BLaER1 treated with 17β-estradiol and CSF1 and Interleukin-3, amounts not matched to agents 10 nM and 100 nM (cell line): Measurements from ENCODE around the gene SON.

ENCODE experiments used
- H3K27ac ChIP-seq, 11 experiments: shearing (Covaris generic); formaldehyde crosslinking; 2 replicates each; pipeline ENCODE4 v1.8.1; 2022
- H3K27me3 ChIP-seq, 11 experiments: shearing (Covaris generic); formaldehyde crosslinking; 2 replicates each; pipeline ENCODE4 v1.8.1; 2022
- H3K36me3 ChIP-seq, 11 experiments: shearing (Covaris generic); formaldehyde crosslinking; 2 replicates each; pipeline ENCODE4 v1.8.1; 2022
- H3K4me1 ChIP-seq, 10 experiments: shearing (Covaris generic); formaldehyde crosslinking; 2 replicates each; pipeline ENCODE4 v1.8.1; 2022
- H3K4me2 ChIP-seq, 11 experiments: shearing (Covaris generic); formaldehyde crosslinking; 2 replicates each; pipeline ENCODE4 v1.8.1; 2022
- H3K4me3 ChIP-seq, 10 experiments: shearing (Covaris generic); formaldehyde crosslinking; 2 replicates each; pipeline ENCODE4 v1.8.1; 2022
- H3K9ac ChIP-seq, 11 experiments: shearing (Covaris generic); formaldehyde crosslinking; 2 replicates each; pipeline ENCODE4 v1.8.1; 2022
- H3K9me3 ChIP-seq, 11 experiments: shearing (Covaris generic); formaldehyde crosslinking; replicated peaks in 1 of 11; 2 replicates each; pipeline ENCODE4 v1.8.1; 2022
- H4K20me1 ChIP-seq, 11 experiments: shearing (Covaris generic); formaldehyde crosslinking; 2 replicates each; pipeline ENCODE4 v1.8.1; 2022
- Cebpa-rat ChIP-seq, 11 experiments: shearing (Covaris generic); IDR thresholded peaks; 2 replicates each; pipeline ENCODE4 v1.8.1; 2022

SON gene

GRCh38 chr21:33552093-33552998, 9.5 kb downstream of the SON start:
- H3K9me3 ChIP-seq = peaks cover 0 to 13% (median 0%) of the 10 kb centered on the region in 11 experiments; a peak in 3 of 22 replicates
- H4K20me1 ChIP-seq = peaks cover 98 to 100% (median 100%) of the 10 kb centered on the region in 11 experiments
- H3K36me3 ChIP-seq = peaks cover 97 to 100% (median 99%) of the 10 kb centered on the region in 11 experiments
- no peaks in the 10 kb centered on the region for H3K27me3 ChIP-seq
- no peak overlapping the region for H3K4me2 ChIP-seq
- 0 out of 20 replicates have a peak, but pooled peaks cover 0 to 9% (median 0%) of the 10 kb centered on the region in 10 experiments for H3K4me1 ChIP-seq
- H3K27ac ChIP-seq = no peak overlapping the region
- no peak for TF ChIP-seq Cebpa-rat (IDR thresholded peaks at IDR 0.05)
- H3K9ac ChIP-seq = no peak overlapping the region
- H3K4me3 ChIP-seq = no peak overlapping the region

DNA sequence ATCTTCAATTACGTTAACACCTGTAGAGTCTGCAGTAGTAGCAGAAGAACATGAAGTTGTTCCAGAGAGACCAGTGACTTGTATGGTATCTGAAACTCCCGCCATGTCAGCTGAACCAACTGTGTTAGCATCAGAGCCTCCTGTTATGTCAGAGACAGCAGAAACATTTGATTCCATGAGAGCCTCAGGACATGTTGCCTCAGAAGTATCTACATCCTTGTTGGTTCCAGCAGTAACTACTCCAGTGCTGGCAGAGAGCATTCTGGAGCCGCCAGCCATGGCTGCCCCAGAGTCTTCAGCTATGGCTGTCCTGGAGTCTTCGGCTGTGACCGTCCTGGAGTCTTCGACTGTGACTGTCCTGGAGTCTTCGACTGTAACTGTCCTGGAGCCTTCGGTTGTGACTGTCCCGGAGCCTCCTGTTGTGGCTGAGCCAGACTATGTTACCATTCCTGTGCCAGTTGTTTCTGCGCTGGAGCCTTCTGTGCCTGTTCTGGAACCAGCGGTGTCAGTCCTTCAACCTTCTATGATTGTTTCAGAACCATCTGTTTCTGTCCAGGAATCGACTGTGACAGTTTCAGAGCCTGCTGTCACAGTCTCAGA, 10.3 kb downstream of the SON start:
- peaks cover 0 to 13% (median 0%) of the 10 kb centered on the region in 11 experiments; a peak in 3 of 22 replicates for H3K9me3 ChIP-seq
- no peaks in the 10 kb centered on the region for H3K27me3 ChIP-seq
- H4K20me1 ChIP-seq = peaks cover 99 to 100% (median 100%) of the 10 kb centered on the region in 11 experiments
- H3K4me2 ChIP-seq = no peak overlapping the region
- peaks cover 97 to 100% (median 99%) of the 10 kb centered on the region in 11 experiments for H3K36me3 ChIP-seq
- no peak overlapping the region for H3K27ac ChIP-seq
- H3K4me1 ChIP-seq = 0 out of 20 replicates have a peak, but pooled peaks cover 0 to 9% (median 0%) of the 10 kb centered on the region in 10 experiments
- H3K4me3 ChIP-seq = no peak overlapping the region
- TF ChIP-seq Cebpa-rat (IDR thresholded peaks at IDR 0.05) = no peak
- H3K9ac ChIP-seq = no peak overlapping the region

GRCh38 chr21:33554236-33554981, 11.6 kb downstream of the SON start:
- TF ChIP-seq Cebpa-rat (IDR thresholded peaks at IDR 0.05) = no peak
- H3K27ac ChIP-seq = no peak overlapping the region
- H3K9ac ChIP-seq = no peak overlapping the region
- H3K9me3 ChIP-seq = peaks cover 0 to 13% (median 0%) of the 10 kb centered on the region in 11 experiments; a peak in 3 of 22 replicates
- no peak overlapping the region for H3K4me2 ChIP-seq
- no peaks in the 10 kb centered on the region for H3K27me3 ChIP-seq
- H4K20me1 ChIP-seq = peaks cover 100% of the 10 kb centered on the region in 11 experiments
- H3K4me3 ChIP-seq = no peak overlapping the region
- H3K36me3 ChIP-seq = peaks cover 99 to 100% (median 100%) of the 10 kb centered on the region in 11 experiments
- 0 out of 20 replicates have a peak, but pooled peaks cover 0 to 9% (median 0%) of the 10 kb centered on the region in 10 experiments for H3K4me1 ChIP-seq

DNA sequence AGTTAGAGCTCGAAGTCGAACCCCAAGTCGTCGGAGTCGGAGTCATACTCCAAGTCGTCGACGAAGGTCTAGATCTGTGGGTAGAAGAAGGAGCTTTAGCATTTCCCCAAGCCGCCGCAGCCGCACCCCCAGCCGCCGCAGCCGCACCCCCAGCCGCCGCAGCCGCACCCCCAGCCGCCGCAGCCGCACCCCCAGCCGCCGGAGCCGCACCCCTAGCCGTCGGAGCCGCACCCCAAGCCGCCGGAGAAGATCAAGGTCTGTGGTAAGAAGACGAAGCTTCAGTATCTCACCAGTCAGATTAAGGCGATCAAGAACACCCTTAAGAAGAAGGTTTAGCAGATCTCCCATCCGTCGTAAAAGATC, 12.1 kb downstream of the SON start:
- Histone ChIP-seq H3K36me3 (peaks cover 99 to 100% (median 100%) of the 10 kb centered on the region in 11 experiments), H4K20me1 (peaks cover 100% of the 10 kb centered on the region in 11 experiments), H3K27ac (no peak overlapping the region), H3K4me1 (0 out of 20 replicates have a peak, but pooled peaks cover 0 to 9% (median 0%) of the 10 kb centered on the region in 10 experiments), H3K9me3 (peaks cover 0 to 13% (median 0%) of the 10 kb centered on the region in 11 experiments; a peak in 3 of 22 replicates), H3K9ac (no peak overlapping the region), H3K4me2 (no peak overlapping the region), H3K27me3 (no peaks in the 10 kb centered on the region), H3K4me3 (no peak overlapping the region)
- no peak for TF ChIP-seq Cebpa-rat (IDR thresholded peaks at IDR 0.05)

DNA sequence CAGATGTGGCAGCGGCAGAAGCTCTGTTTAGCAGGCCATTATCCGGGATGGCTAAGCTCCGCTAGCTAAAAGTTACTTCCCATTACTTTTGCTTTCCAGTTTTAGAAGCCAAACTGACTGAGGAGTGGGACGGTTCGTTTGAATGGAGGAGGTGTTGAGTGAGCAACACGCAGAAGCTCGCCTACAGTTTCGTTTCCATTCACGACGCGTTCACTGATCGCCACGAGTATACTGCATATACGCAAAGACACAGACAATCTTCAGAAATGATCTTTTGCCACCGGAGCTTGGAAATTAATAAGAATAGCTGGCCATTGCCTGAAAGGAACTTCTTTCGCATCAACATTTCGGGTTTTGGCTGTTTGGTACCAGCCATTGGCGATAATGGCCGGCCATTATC, 14.6 kb downstream of the SON start:
- H3K4me1 ChIP-seq = 0 out of 20 replicates have a peak, but pooled peaks cover 0 to 9% (median 0%) of the 10 kb centered on the region in 10 experiments
- H3K4me3 ChIP-seq = no peak overlapping the region
- no peak for TF ChIP-seq Cebpa-rat (IDR thresholded peaks at IDR 0.05)
- peaks cover 95 to 100% (median 100%) of the 10 kb centered on the region in 11 experiments for H4K20me1 ChIP-seq
- H3K27me3 ChIP-seq = no peaks in the 10 kb centered on the region
- no peak overlapping the region for H3K4me2 ChIP-seq
- H3K27ac ChIP-seq = no peak overlapping the region
- H3K36me3 ChIP-seq = peaks cover 99 to 100% (median 100%) of the 10 kb centered on the region in 11 experiments
- H3K9me3 ChIP-seq = no peaks in the 10 kb centered on the region; a peak in 1 of 22 replicates
- no peak overlapping the region for H3K9ac ChIP-seq

DNA sequence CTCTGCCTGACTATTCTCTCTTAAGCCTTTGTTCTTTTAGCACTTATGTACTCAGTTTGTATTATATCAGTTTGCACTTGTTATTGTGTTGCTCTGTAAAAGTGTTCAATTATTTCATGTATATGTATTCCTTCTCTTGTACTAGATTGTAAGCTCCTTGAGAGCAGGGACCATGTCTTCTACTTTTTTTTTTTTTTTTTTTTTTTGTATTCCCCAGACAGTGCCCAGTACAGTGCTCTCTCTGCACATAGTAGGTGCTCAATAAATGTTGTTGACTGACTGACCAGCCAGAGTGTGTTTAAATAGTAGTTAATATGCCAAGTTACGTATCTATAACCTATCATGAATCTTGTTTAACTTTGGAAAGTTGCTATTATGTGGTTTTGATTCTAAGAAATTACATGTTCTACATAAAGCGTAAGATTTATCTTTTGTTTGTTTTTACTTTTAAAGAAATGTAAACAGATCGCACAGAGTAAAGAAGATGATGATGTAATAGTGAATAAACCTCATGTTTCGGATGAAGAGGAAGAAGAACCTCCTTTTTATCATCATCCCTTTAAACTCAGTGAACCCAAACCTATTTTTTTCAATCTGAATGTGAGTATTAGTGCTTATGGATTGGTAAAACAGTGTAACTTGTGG, 16.1 kb downstream of the SON start:
- peaks cover 97 to 100% (median 99%) of the 10 kb centered on the region in 11 experiments for H3K36me3 ChIP-seq
- no peaks in the 10 kb centered on the region for H3K9me3 ChIP-seq
- 0 out of 20 replicates have a peak, but pooled peaks cover 0 to 9% (median 0%) of the 10 kb centered on the region in 10 experiments for H3K4me1 ChIP-seq
- no peak for TF ChIP-seq Cebpa-rat (IDR thresholded peaks at IDR 0.05)
- peaks cover 95 to 100% (median 100%) of the 10 kb centered on the region in 11 experiments for H4K20me1 ChIP-seq
- no peak overlapping the region for H3K4me2 ChIP-seq
- no peaks in the 10 kb centered on the region for H3K27me3 ChIP-seq
- no peak overlapping the region for H3K27ac ChIP-seq
- no peak overlapping the region for H3K9ac ChIP-seq
- no peak overlapping the region for H3K4me3 ChIP-seq

- H3K36me3 ChIP-seq = peaks cover 97 to 100% (median 99%) of the 10 kb centered on the region in 11 experiments
- H3K4me1 ChIP-seq = 0 out of 20 replicates have a peak, but pooled peaks cover 0 to 9% (median 0%) of the 10 kb centered on the region in 10 experiments
- no peak overlapping the region for H3K27ac ChIP-seq
- no peak overlapping the region for H3K4me3 ChIP-seq
- H3K9ac ChIP-seq = no peak overlapping the region
- no peak for TF ChIP-seq Cebpa-rat (IDR thresholded peaks at IDR 0.05)
- H3K9me3 ChIP-seq = no peaks in the 10 kb centered on the region
- H3K27me3 ChIP-seq = no peaks in the 10 kb centered on the region
- H4K20me1 ChIP-seq = peaks cover 95 to 100% (median 100%) of the 10 kb centered on the region in 11 experiments
- no peak overlapping the region for H3K4me2 ChIP-seq
Measured at GRCh38 chr21:33559813-33560212, 17.0 kb downstream of the SON start.

GRCh38 chr21:33560965-33561364, 18.1 kb downstream of the SON start:
- Histone ChIP-seq H3K4me3 (no peak overlapping the region), H3K36me3 (peaks cover 86 to 100% (median 97%) of the 10 kb centered on the region in 11 experiments), H3K27ac (no peak overlapping the region), H3K4me1 (0 out of 20 replicates have a peak, but pooled peaks cover 0 to 1% (median 0%) of the 10 kb centered on the region in 10 experiments), H3K27me3 (no peaks in the 10 kb centered on the region), H3K9ac (no peak overlapping the region), H4K20me1 (peaks cover 89 to 100% (median 98%) of the 10 kb centered on the region in 11 experiments), H3K9me3 (no peaks in the 10 kb centered on the region), H3K4me2 (no peak overlapping the region)
- no peak for TF ChIP-seq Cebpa-rat (IDR thresholded peaks at IDR 0.05)
